ENCODE results near the gene C6orf58. TPM values are rescaled to one million over a fixed set of nuclear protein-coding genes. Genes with fewer than 3 reads are reported as not detected.
"Not testable (repeated sequence)": the region's sequence is repeated elsewhere in the genome, so short reads cannot be mapped to it uniquely, and the experiment has no call there.

C6orf58 gene
- total RNA-seq, 2 experiments from 2014 or later, result not detected

GRCh38 chr6:127566651-127567050, 10.3 kb upstream of the C6orf58 start:
- H3K36me3 Mint-ChIP-seq (ENCODE audit: low read depth), result no peaks in the 10 kb centered on the region
- H3K9me3 Mint-ChIP-seq, result no peaks in the 10 kb centered on the region
- intact Hi-C loops (cut with micrococcal nuclease), result no loop called here
- CTCF ChIA-PET, result interaction anchor here (0.6 to 2.5 kb wide), 2 partner anchors 40 to 50 kb away, joined by 3 to 10 read pairs; no protein-coding TSS in a partner anchor
- no peak for DNase-seq
- no peak overlapping the region for H3K27ac Mint-ChIP-seq
- H3K27me3 Mint-ChIP-seq (ENCODE audit: low read depth), result peaks cover 4% of the 10 kb centered on the region
- H3K4me3 Mint-ChIP-seq, result no peak overlapping the region
- peaks cover 14% of the 10 kb centered on the region for H3K4me1 Mint-ChIP-seq (ENCODE audit: low read depth)

GRCh38 chr6:127567476-127567875, 9.5 kb upstream of the C6orf58 start:
- CTCF ChIA-PET, result interaction anchor here (0.8 kb wide), 1 partner anchor 51 kb away, joined by 3 read pairs; no protein-coding TSS in a partner anchor
- H3K27me3 Mint-ChIP-seq (ENCODE audit: low read depth), result peaks cover 4% of the 10 kb centered on the region
- no peaks in the 10 kb centered on the region for H3K9me3 Mint-ChIP-seq
- no peak for DNase-seq
- no peaks in the 10 kb centered on the region for H3K36me3 Mint-ChIP-seq (ENCODE audit: low read depth)
- H3K27ac Mint-ChIP-seq, result no peak overlapping the region
- no peak overlapping the region for H3K4me3 Mint-ChIP-seq
- H3K4me1 Mint-ChIP-seq (ENCODE audit: low read depth), result peaks cover 17% of the 10 kb centered on the region
- intact Hi-C loops (cut with micrococcal nuclease), result no loop called here

GRCh38 chr6:127570739-127571389, 6.1 kb upstream of the C6orf58 start:
- no peak overlapping the region for H3K27ac Mint-ChIP-seq
- H3K36me3 Mint-ChIP-seq (ENCODE audit: low read depth), result no peaks in the 10 kb centered on the region
- H3K4me3 Mint-ChIP-seq, result no peak overlapping the region
- DNase-seq, result no peak
- H3K9me3 Mint-ChIP-seq, result no peaks in the 10 kb centered on the region
- H3K4me1 Mint-ChIP-seq (ENCODE audit: low read depth), result peaks cover 19% of the 10 kb centered on the region
- intact Hi-C loops (cut with micrococcal nuclease), result loop anchor here (1.0 to 2.0 kb wide), 3 partner anchors 55 to 1086 kb away; no protein-coding TSS in a partner anchor
- CTCF ChIA-PET, result interaction anchor here (1.1 kb wide), 1 partner anchor 32 kb away, joined by 3 read pairs; no protein-coding TSS in a partner anchor
- H3K27me3 Mint-ChIP-seq (ENCODE audit: low read depth), result no peaks in the 10 kb centered on the region

GRCh38 chr6:127578900-127579299, 1.9 kb downstream of the C6orf58 start:
- H3K27me3 Mint-ChIP-seq (ENCODE audit: low read depth), result peaks cover 10% of the 10 kb centered on the region

GRCh38 chr6:127581576-127581975, 4.6 kb downstream of the C6orf58 start:
- intact Hi-C loops (cut with micrococcal nuclease), result no loop called here
- Mint-ChIP-seq H3K9me3 (no peaks in the 10 kb centered on the region), H3K27me3 (ENCODE audit: low read depth) (peaks cover 10% of the 10 kb centered on the region), H3K27ac (no peak overlapping the region), H3K4me1 (ENCODE audit: low read depth) (peaks cover 1% of the 10 kb centered on the region), H3K4me3 (no peak overlapping the region), H3K36me3 (ENCODE audit: low read depth) (no peaks in the 10 kb centered on the region)
- no peak for DNase-seq
- CTCF ChIA-PET, result no interaction called here

More at GRCh38 chr6:127578900-127579299, 1.9 kb downstream of the C6orf58 start:
- H3K36me3 Mint-ChIP-seq (ENCODE audit: low read depth), result no peaks in the 10 kb centered on the region
- DNase-seq, result no peak
- intact Hi-C loops (cut with micrococcal nuclease), result no loop called here
- no peak overlapping the region for H3K4me3 Mint-ChIP-seq
- H3K4me1 Mint-ChIP-seq (ENCODE audit: low read depth), result peaks cover 1% of the 10 kb centered on the region
- no peak overlapping the region for H3K27ac Mint-ChIP-seq
- H3K9me3 Mint-ChIP-seq, result no peaks in the 10 kb centered on the region
- CTCF ChIA-PET, result no interaction called here

GRCh38 chr6:127582777-127583462, 5.9 kb downstream of the C6orf58 start:
- Mint-ChIP-seq H3K36me3 (ENCODE audit: low read depth) (no peaks in the 10 kb centered on the region), H3K4me3 (no peak overlapping the region), H3K4me1 (ENCODE audit: low read depth) (peaks cover 1% of the 10 kb centered on the region), H3K27ac (no peak overlapping the region), H3K27me3 (ENCODE audit: low read depth) (peaks cover 4% of the 10 kb centered on the region), H3K9me3 (no peaks in the 10 kb centered on the region)
- intact Hi-C loops (cut with micrococcal nuclease), result no loop called here
- CTCF ChIA-PET, result no interaction called here
- no peak for DNase-seq

GRCh38 chr6:127585123-127585522, 8.1 kb downstream of the C6orf58 start:
- Mint-ChIP-seq H3K36me3 (ENCODE audit: low read depth) (no peaks in the 10 kb centered on the region), H3K4me3 (no peak overlapping the region), H3K4me1 (ENCODE audit: low read depth) (no peaks in the 10 kb centered on the region), H3K27me3 (ENCODE audit: low read depth) (peaks cover 4% of the 10 kb centered on the region), H3K27ac (no peak overlapping the region), H3K9me3 (no peaks in the 10 kb centered on the region)
- CTCF ChIA-PET, result no interaction called here
- no peak for DNase-seq
- intact Hi-C loops (cut with micrococcal nuclease), result no loop called here

GRCh38 chr6:127586372-127586771, 9.4 kb downstream of the C6orf58 start:
- H3K36me3 Mint-ChIP-seq (ENCODE audit: low read depth), result no peaks in the 10 kb centered on the region
- no peak overlapping the region for H3K4me3 Mint-ChIP-seq
- CTCF ChIA-PET, result no interaction called here
- DNase-seq, result peak; percentile 5
- H3K27me3 Mint-ChIP-seq (ENCODE audit: low read depth), result peaks cover 4% of the 10 kb centered on the region
- no peak overlapping the region for H3K27ac Mint-ChIP-seq
- intact Hi-C loops (cut with micrococcal nuclease), result no loop called here
- H3K9me3 Mint-ChIP-seq, result no peaks in the 10 kb centered on the region
- no peaks in the 10 kb centered on the region for H3K4me1 Mint-ChIP-seq (ENCODE audit: low read depth)

- intact Hi-C loops (cut with micrococcal nuclease), result no loop called here
- no peak for DNase-seq
- H3K36me3 Mint-ChIP-seq (ENCODE audit: low read depth), result no peaks in the 10 kb centered on the region
- H3K4me3 Mint-ChIP-seq, result no peak overlapping the region
- H3K4me1 Mint-ChIP-seq (ENCODE audit: low read depth), result no peaks in the 10 kb centered on the region
- CTCF ChIA-PET, result no interaction called here
- H3K9me3 Mint-ChIP-seq, result no peaks in the 10 kb centered on the region
- peaks cover 8% of the 10 kb centered on the region for H3K27me3 Mint-ChIP-seq (ENCODE audit: low read depth)
- no peak overlapping the region for H3K27ac Mint-ChIP-seq
Measured at GRCh38 chr6:127587875-127588274, 10.9 kb downstream of the C6orf58 start.

GRCh38 chr6:127589135-127589534, 12.2 kb downstream of the C6orf58 start:
- no peak overlapping the region for H3K27ac Mint-ChIP-seq
- CTCF ChIA-PET, result no interaction called here
- H3K4me1 Mint-ChIP-seq (ENCODE audit: low read depth), result no peaks in the 10 kb centered on the region
- H3K36me3 Mint-ChIP-seq (ENCODE audit: low read depth), result no peaks in the 10 kb centered on the region
- intact Hi-C loops (cut with micrococcal nuclease), result no loop called here
- no peak overlapping the region for H3K4me3 Mint-ChIP-seq
- no peaks in the 10 kb centered on the region for H3K9me3 Mint-ChIP-seq
- H3K27me3 Mint-ChIP-seq (ENCODE audit: low read depth), result peaks cover 4% of the 10 kb centered on the region
- DNase-seq, result no peak

- no peak overlapping the region for H3K4me3 Mint-ChIP-seq
- H3K4me1 Mint-ChIP-seq (ENCODE audit: low read depth), result no peaks in the 10 kb centered on the region
- H3K27me3 Mint-ChIP-seq (ENCODE audit: low read depth), result peaks cover 4% of the 10 kb centered on the region
- no peak for DNase-seq
- intact Hi-C loops (cut with micrococcal nuclease), result no loop called here
- no peaks in the 10 kb centered on the region for H3K9me3 Mint-ChIP-seq
- CTCF ChIA-PET, result no interaction called here
- H3K27ac Mint-ChIP-seq, result no peak overlapping the region
- no peaks in the 10 kb centered on the region for H3K36me3 Mint-ChIP-seq (ENCODE audit: low read depth)
Measured at GRCh38 chr6:127590344-127590743, 13.4 kb downstream of the C6orf58 start.

- CTCF ChIA-PET, result no interaction called here
- intact Hi-C loops (cut with micrococcal nuclease), result no loop called here
- Mint-ChIP-seq H3K9me3 (no peaks in the 10 kb centered on the region), H3K4me3 (no peak overlapping the region), H3K4me1 (ENCODE audit: low read depth) (no peaks in the 10 kb centered on the region), H3K27ac (no peak overlapping the region), H3K27me3 (ENCODE audit: low read depth) (peaks cover 4% of the 10 kb centered on the region), H3K36me3 (ENCODE audit: low read depth) (no peaks in the 10 kb centered on the region)
- DNase-seq, result no peak
Measured at GRCh38 chr6:127592964-127593363, 16.0 kb downstream of the C6orf58 start.

GRCh38 chr6:127593456-127593855, 16.5 kb downstream of the C6orf58 start:
- H3K36me3 Mint-ChIP-seq (ENCODE audit: low read depth); CTCF ChIA-PET; H3K4me1 Mint-ChIP-seq (ENCODE audit: low read depth); H3K27me3 Mint-ChIP-seq (ENCODE audit: low read depth); intact Hi-C loops (cut with micrococcal nuclease); H3K4me3 Mint-ChIP-seq; DNase-seq; H3K9me3 Mint-ChIP-seq; H3K27ac Mint-ChIP-seq: not testable (repeated sequence)
